Loucy (cell line): ENCODE results near the gene DISC1.

Experiments
- CTCF ChIP-seq: fragments of 200-600 bp; sonication (generic); conservative IDR thresholded peaks from 2 replicates; pipeline ENCODE4 v1.5.1; 2014; ENCODE audit warnings: mild to moderate bottlenecking, antibody characterized with exemption, low read length
- EZH2phosphoT487 ChIP-seq: fragments of 200-600 bp; IDR thresholded peaks from 2 replicates; pipeline ENCODE4 v1.6.1; 2018; ENCODE audit warnings: antibody characterized with exemption, mild to moderate bottlenecking, moderate library complexity, borderline replicate concordance

GRCh38 chr1:231776757-231777062, 150.1 kb downstream of the DISC1 start:
- TF ChIP-seq CTCF (no peak), EZH2phosphoT487 (no peak)
